NT2/D1 (cell line): ENCODE data around the gene IFI27L1.

ENCODE experiments used
- SUZ12 ChIP-seq: IDR thresholded peaks from 2 replicates; pipeline ENCODE4 v1.6.1; 2011; ENCODE audit not compliant: insufficient read length, insufficient read depth; ENCODE audit errors: extremely low read depth
- YY1 ChIP-seq: IDR thresholded peaks from 2 replicates; pipeline ENCODE4 v1.6.1; 2011; ENCODE audit not compliant: insufficient read length, insufficient read depth
- ZNF274 ChIP-seq: IDR thresholded peaks from 2 replicates; pipeline ENCODE4 v1.6.1; 2011; ENCODE audit warnings: mild to moderate bottlenecking, low read depth, low read length

DNA sequence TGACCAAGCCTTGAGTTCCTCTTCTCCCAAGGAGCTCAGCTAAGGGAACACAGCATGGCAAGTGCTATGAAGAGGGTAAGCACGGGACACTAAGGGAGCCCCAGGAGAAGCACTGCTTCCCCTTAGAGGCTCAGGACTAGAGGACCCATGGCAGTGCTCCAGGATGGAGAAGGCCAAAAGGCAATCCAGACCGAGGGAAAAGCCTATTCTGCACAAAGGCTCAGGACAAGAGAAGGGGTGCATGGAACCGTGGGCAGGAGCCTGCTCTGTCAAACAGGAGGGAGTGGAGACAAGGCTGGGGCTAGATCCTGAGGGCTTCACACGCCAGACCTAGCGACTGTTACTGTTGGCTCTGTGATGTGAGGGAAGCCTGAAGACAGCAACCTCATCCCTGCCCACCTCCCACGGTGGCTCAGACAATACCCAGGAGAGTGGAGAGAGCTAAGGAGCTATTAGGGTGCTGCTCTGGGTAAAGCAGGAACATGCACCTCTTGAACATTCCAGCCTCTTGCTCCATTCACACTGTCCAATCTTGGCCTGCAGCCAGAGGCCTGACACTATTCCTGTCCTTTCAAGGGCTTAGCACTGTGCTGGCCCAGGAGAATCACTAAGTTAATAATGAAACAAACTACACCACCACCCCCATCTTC, 30.8 kb upstream of the IFI27L1 start:
- no peak for TF ChIP-seq ZNF274
- no peak for TF ChIP-seq SUZ12
- no peak for TF ChIP-seq YY1
